A549 (cell line): ENCODE results near the gene CLCA2.

ENCODE experiments used
- CBX8 ChIP-seq: fragments of 200-600 bp; sonication (generic); IDR thresholded peaks from 2 replicates; pipeline ENCODE4 v1.6.1; 2016
- EP300 ChIP-seq, 2 experiments: fragments of >200 bp; sonication (Bioruptor Twin); formaldehyde crosslinking; IDR thresholded peaks; 2 replicates in 1 of 2; 3 replicates in 1 of 2; pipeline ENCODE4 v1.6.1; 2016 to 2017
- HDAC2 ChIP-seq: fragments of 200-600 bp; sonication (generic); IDR thresholded peaks from 2 replicates; pipeline ENCODE4 v1.6.1; 2016
- JUN ChIP-seq, 2 experiments: fragments of >200 bp; sonication (Bioruptor Twin); formaldehyde crosslinking; IDR thresholded peaks; 2 replicates in 1 of 2; 3 replicates in 1 of 2; pipeline ENCODE4 v1.6.1; 2016 to 2017
- MAFK ChIP-seq: fragments of 450-650 bp; IDR thresholded peaks from 2 replicates; pipeline ENCODE4 v1.6.1; 2014; ENCODE audit not compliant: partially characterized antibody
- MAZ ChIP-seq: fragments of 150-350 bp; IDR thresholded peaks from 2 replicates; pipeline ENCODE4 v1.6.1; 2014; ENCODE audit warnings: antibody characterized with exemption, low read depth, low read length, borderline replicate concordance
- MYC ChIP-seq: IDR thresholded peaks from 2 replicates; pipeline ENCODE4 v1.6.1; 2012; ENCODE audit warnings: mild to moderate bottlenecking, inconsistent platforms, low read length, improper control_type of control experiment, borderline replicate concordance
- POLR2A ChIP-seq: IDR thresholded peaks from 2 replicates; pipeline ENCODE4 v1.6.1; 2012; ENCODE audit warnings: mild to moderate bottlenecking, low read length
- SREBF2 ChIP-seq: fragments of 450-650 bp; IDR thresholded peaks from 2 replicates; pipeline ENCODE4 v1.6.1; 2014; ENCODE audit warnings: mild to moderate bottlenecking, moderate library complexity
- TF ChIP-seq, protein P1 (sequence below): fragments of 450-650 bp; IDR thresholded peaks from 2 replicates; pipeline ENCODE4 v1.6.1; 2014; ENCODE audit warnings: antibody characterized with exemption
- TF ChIP-seq, protein P2 (sequence below): fragments of >200 bp; sonication (Bioruptor Twin); formaldehyde crosslinking; IDR thresholded peaks from 3 replicates; pipeline ENCODE4 v1.5.1; 2016

DNA sequence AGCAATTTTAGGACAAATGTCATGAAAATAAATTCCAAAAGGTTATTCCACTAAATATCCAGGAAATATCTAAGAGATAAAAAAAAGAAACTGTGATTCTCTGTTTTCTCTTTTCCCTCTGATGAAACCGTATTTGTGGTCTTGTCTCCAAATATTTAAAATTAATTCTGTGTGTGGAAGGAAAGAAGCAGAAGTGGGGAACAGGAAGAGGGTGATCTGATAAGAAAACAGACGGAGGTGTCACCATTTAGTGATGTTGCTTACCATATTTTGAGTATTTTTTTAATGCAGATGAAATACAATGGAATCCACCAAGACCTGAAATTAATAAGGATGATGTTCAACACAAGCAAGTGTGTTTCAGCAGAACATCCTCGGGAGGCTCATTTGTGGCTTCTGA, 74.3 kb downstream of the CLCA2 start:
- TF ChIP-seq CBX8 = no peak
- TF ChIP-seq, protein P1, sequence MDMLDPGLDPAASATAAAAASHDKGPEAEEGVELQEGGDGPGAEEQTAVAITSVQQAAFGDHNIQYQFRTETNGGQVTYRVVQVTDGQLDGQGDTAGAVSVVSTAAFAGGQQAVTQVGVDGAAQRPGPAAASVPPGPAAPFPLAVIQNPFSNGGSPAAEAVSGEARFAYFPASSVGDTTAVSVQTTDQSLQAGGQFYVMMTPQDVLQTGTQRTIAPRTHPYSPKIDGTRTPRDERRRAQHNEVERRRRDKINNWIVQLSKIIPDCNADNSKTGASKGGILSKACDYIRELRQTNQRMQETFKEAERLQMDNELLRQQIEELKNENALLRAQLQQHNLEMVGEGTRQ = no peak
- TF ChIP-seq, protein P2, sequence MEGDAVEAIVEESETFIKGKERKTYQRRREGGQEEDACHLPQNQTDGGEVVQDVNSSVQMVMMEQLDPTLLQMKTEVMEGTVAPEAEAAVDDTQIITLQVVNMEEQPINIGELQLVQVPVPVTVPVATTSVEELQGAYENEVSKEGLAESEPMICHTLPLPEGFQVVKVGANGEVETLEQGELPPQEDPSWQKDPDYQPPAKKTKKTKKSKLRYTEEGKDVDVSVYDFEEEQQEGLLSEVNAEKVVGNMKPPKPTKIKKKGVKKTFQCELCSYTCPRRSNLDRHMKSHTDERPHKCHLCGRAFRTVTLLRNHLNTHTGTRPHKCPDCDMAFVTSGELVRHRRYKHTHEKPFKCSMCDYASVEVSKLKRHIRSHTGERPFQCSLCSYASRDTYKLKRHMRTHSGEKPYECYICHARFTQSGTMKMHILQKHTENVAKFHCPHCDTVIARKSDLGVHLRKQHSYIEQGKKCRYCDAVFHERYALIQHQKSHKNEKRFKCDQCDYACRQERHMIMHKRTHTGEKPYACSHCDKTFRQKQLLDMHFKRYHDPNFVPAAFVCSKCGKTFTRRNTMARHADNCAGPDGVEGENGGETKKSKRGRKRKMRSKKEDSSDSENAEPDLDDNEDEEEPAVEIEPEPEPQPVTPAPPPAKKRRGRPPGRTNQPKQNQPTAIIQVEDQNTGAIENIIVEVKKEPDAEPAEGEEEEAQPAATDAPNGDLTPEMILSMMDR = no peak
- no peak for TF ChIP-seq EP300 (IDR thresholded peaks at IDR 0.05)
- TF ChIP-seq POLR2A = no peak
- TF ChIP-seq MAZ = no peak
- TF ChIP-seq MYC = no peak
- TF ChIP-seq HDAC2 = no peak
- no peak for TF ChIP-seq SREBF2
- no peak for TF ChIP-seq JUN (IDR thresholded peaks at IDR 0.05)
- TF ChIP-seq MAFK = no peak
